Measurements from ENCODE around the gene BMP8A.
"Not testable (repeated sequence)": the region's sequence is repeated elsewhere in the genome, so short reads cannot be mapped to it uniquely, and the experiment has no call there.

BMP8A gene

DNA sequence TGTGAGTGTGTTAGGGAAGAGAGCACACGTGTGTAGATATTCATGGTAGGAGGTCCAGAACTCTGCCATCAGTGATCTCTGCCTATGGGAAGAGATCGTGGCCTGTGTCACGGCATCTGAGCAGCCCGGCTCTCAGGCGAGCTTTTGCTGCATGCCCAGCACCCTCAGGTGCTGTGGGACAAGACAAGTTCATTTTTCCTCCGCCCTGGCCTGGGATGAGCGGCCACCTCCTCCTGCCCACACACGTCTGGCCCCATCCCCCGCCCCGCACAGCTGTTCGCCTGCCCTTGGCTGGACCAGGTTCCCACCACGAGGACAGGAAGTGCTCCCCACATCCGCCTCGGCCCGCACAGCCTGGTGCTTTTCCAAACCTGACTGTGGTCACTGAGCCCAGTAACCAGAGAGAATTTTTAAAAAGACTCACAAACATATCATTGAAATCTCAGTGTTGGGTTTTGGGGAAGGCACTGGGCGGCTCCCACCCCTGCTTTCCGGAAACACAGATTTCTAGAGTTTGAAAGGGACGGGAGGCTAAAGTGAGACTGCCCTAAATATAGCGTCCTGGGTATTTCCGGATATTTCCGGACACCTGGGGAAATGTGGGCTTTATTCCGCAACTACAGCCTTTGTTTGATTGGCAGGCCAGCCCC lies 18.0 kb downstream of the BMP8A start:
- WGBS, result 81% methylated on average over 18 of the region's 22 CpGs
- no peak overlapping the region for H2BK15ac ChIP-seq (ENCODE audit: low read depth, poor library complexity, severe bottlenecking)

DNA sequence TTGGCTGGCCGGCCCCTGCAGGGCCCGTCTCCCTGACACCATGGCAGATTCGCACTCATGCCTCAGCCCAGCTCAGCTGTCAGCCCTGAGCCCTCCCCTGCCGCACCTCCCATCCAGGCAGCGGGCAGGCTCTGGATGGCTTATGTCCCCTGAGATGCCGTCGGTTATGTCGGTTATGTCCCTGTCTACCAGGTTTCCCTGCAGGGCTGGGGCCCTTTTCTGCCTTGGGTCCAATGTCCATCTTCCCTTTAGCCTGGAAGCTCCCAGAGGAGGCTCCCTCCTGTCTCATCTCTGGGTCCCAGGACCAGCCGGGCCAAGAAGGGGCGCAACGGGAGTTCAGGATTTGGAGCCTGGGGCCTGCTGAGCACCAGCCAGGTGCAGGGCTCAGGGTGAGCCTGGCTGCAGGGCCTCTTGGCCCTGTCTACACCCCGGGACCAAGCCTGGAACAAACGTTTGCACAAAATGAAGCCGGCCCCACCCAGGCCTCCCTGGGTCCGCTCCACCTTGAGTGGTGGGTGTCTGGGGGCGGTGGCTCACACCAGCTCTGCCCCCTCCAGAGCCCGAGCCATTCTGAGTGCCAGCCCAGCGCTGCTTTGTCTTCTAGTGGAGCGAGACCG lies 19.2 kb downstream of the BMP8A start:
- not testable (repeated sequence) for H3K9me3 ChIP-seq (ENCODE audit: control insufficient read depth, low read length); H4K91ac ChIP-seq (ENCODE audit: low read length); H3K18ac ChIP-seq (ENCODE audit: low read depth in 1 of 2, low read length in 2 of 2); H2AK5ac ChIP-seq (ENCODE audit: low read length, severe bottlenecking); H4K8ac ChIP-seq (ENCODE audit: low read length); DNase-seq; H3K23ac ChIP-seq (ENCODE audit: low read length in 2 of 2); H3K36me3 ChIP-seq (ENCODE audit: control insufficient read depth in 1 of 2, insufficient read depth in 2 of 2, low read depth in 1 of 2, low read length in 2 of 2); H3K9ac ChIP-seq (ENCODE audit: low read length); H2AFZ ChIP-seq (ENCODE audit: low read depth, low read length); H2BK5ac ChIP-seq (ENCODE audit: low read depth, low read length, poor library complexity, severe bottlenecking); H3K14ac ChIP-seq (ENCODE audit: low read length in 2 of 2); H3K4ac ChIP-seq (ENCODE audit: low read depth in 1 of 2, low read length in 2 of 2); H3K4me3 ChIP-seq (ENCODE audit: insufficient read depth in 1 of 2, low read depth in 1 of 2, low read length in 2 of 2); H2BK120ac ChIP-seq (ENCODE audit: low read depth, low read length); H2BK15ac ChIP-seq (ENCODE audit: low read depth, poor library complexity, severe bottlenecking); H2BK12ac ChIP-seq (ENCODE audit: low read length in 2 of 2); H3K79me1 ChIP-seq (replicated peaks; ENCODE audit: low read length, poor library complexity, severe bottlenecking); H3K27ac ChIP-seq (ENCODE audit: low read length, poor library complexity, severe bottlenecking); H3K4me2 ChIP-seq (ENCODE audit: low read length, poor library complexity, severe bottlenecking)
- WGBS, result 93% methylated on average over 10 of the region's 20 CpGs
- Histone ChIP-seq H3K27me3 (ENCODE audit: control insufficient read depth in 1 of 2, insufficient read depth in 1 of 2, low read length in 2 of 2) (peaks cover 0 to 17% of the 10 kb centered on the region in 2 experiments), H3K4me1 (ENCODE audit: control insufficient read depth, insufficient read depth, low read depth, low read length) (peaks cover 11% of the 10 kb centered on the region)

More for the DNA sequence above, 18.0 kb downstream of the BMP8A start:
- Histone ChIP-seq H3K79me1 (replicated peaks; ENCODE audit: low read length, poor library complexity, severe bottlenecking) (no peaks in the 10 kb centered on the region), H3K4me1 (ENCODE audit: control insufficient read depth, insufficient read depth, low read depth, low read length) (peaks cover 14% of the 10 kb centered on the region), H2BK12ac (ENCODE audit: low read length in 2 of 2) (no peak overlapping the region), H3K18ac (ENCODE audit: low read depth in 1 of 2, low read length in 2 of 2) (no peak overlapping the region), H3K9ac (ENCODE audit: low read length) (no peak overlapping the region), H2AFZ (ENCODE audit: low read depth, low read length) (no peak overlapping the region), H3K4me3 (ENCODE audit: insufficient read depth in 1 of 2, low read depth in 1 of 2, low read length in 2 of 2) (no peak overlapping the region), H3K36me3 (ENCODE audit: control insufficient read depth in 1 of 2, insufficient read depth in 2 of 2, low read depth in 1 of 2, low read length in 2 of 2) (no peaks in the 10 kb centered on the region), H2BK120ac (ENCODE audit: low read depth, low read length) (no peak overlapping the region), H2BK5ac (ENCODE audit: low read depth, low read length, poor library complexity, severe bottlenecking) (no peak overlapping the region), H3K9me3 (ENCODE audit: control insufficient read depth, low read length) (no peaks in the 10 kb centered on the region), H2AK5ac (ENCODE audit: low read length, severe bottlenecking) (no peak overlapping the region), H3K14ac (ENCODE audit: low read length in 2 of 2) (no peak overlapping the region), H3K4me2 (ENCODE audit: low read length, poor library complexity, severe bottlenecking) (no peak overlapping the region), H4K8ac (ENCODE audit: low read length) (no peak overlapping the region), H4K91ac (ENCODE audit: low read length) (no peak overlapping the region), H3K27me3 (ENCODE audit: control insufficient read depth in 1 of 2, insufficient read depth in 1 of 2, low read length in 2 of 2) (peaks cover 0 to 21% of the 10 kb centered on the region in 2 experiments), H3K4ac (ENCODE audit: low read depth in 1 of 2, low read length in 2 of 2) (no peak overlapping the region), H3K27ac (ENCODE audit: low read length, poor library complexity, severe bottlenecking) (no peak overlapping the region), H3K23ac (ENCODE audit: low read length in 2 of 2) (no peak overlapping the region)
- DNase-seq, result no peak

DNA sequence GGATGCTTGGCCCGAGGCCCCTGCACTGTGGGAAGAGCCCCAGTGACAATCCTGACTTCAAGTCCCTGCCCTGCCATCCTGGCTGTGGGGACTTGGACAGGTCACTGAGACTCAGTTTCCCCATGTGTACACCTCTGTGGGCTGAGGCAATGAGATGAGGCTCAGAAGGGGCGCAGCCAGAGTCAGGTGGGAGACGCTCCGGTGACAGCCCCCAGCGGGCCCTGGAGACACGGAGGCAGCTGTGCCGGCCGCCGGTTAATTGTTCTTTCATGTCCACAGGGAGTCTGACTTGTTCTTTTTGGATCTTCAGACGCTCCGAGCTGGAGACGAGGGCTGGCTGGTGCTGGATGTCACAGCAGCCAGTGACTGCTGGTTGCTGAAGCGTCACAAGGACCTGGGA lies 20.0 kb downstream of the BMP8A start:
- H2AK5ac ChIP-seq (ENCODE audit: low read length, severe bottlenecking); H2BK15ac ChIP-seq (ENCODE audit: low read depth, poor library complexity, severe bottlenecking); H2BK5ac ChIP-seq (ENCODE audit: low read depth, low read length, poor library complexity, severe bottlenecking); H3K14ac ChIP-seq (ENCODE audit: low read length in 2 of 2); H3K36me3 ChIP-seq (ENCODE audit: control insufficient read depth in 1 of 2, insufficient read depth in 2 of 2, low read depth in 1 of 2, low read length in 2 of 2); H3K4me2 ChIP-seq (ENCODE audit: low read length, poor library complexity, severe bottlenecking); H3K79me1 ChIP-seq (replicated peaks; ENCODE audit: low read length, poor library complexity, severe bottlenecking); H4K8ac ChIP-seq (ENCODE audit: low read length); H3K9me3 ChIP-seq (ENCODE audit: control insufficient read depth, low read length); H3K23ac ChIP-seq (ENCODE audit: low read length in 2 of 2); H3K4ac ChIP-seq (ENCODE audit: low read depth in 1 of 2, low read length in 2 of 2); H3K9ac ChIP-seq (ENCODE audit: low read length); H3K4me3 ChIP-seq (ENCODE audit: insufficient read depth in 1 of 2, low read depth in 1 of 2, low read length in 2 of 2); H2BK120ac ChIP-seq (ENCODE audit: low read depth, low read length); DNase-seq; H4K91ac ChIP-seq (ENCODE audit: low read length); H3K27ac ChIP-seq (ENCODE audit: low read length, poor library complexity, severe bottlenecking); H3K18ac ChIP-seq (ENCODE audit: low read depth in 1 of 2, low read length in 2 of 2); H2AFZ ChIP-seq (ENCODE audit: low read depth, low read length); H2BK12ac ChIP-seq (ENCODE audit: low read length in 2 of 2): not testable (repeated sequence)
- WGBS, result no CpG with 5 or more reads among the region's 13 CpGs
- Histone ChIP-seq H3K4me1 (ENCODE audit: control insufficient read depth, insufficient read depth, low read depth, low read length) (peaks cover 11% of the 10 kb centered on the region), H3K27me3 (ENCODE audit: control insufficient read depth in 1 of 2, insufficient read depth in 1 of 2, low read length in 2 of 2) (peaks cover 0 to 16% of the 10 kb centered on the region in 2 experiments)

DNA sequence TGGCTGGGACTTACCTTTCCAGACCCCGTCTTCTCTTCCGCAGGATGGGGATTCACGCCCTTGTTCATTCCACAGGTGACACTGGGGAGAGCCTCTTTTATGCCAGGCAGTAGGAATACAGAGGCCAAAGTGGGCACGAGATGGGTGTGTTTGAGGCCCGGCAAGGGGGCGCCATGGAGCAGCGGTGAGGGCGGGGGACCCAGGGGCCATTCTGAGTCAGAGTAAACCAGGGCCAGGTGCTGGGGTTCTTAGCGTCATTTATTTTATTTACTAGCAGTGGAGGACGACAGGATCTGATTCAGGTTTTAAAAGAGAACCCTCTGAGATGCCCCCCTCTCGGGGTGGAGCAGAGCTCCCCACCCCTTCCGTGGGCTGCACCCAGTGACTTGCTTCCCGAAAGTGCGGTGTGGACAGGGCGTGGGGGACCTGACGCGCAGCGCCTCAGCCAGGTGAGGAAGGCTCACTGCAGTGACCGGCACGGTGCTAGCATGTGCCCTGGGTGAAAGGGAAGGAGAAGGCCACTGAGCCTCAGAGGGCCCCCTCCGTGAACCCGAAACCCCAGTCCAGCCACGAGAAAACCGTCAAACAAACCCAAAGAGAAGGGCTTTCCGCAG lies 20.9 kb downstream of the BMP8A start:
- not testable (repeated sequence) for H3K18ac ChIP-seq (ENCODE audit: low read depth in 1 of 2, low read length in 2 of 2); H3K4ac ChIP-seq (ENCODE audit: low read depth in 1 of 2, low read length in 2 of 2); H4K8ac ChIP-seq (ENCODE audit: low read length); H3K36me3 ChIP-seq (ENCODE audit: control insufficient read depth in 1 of 2, insufficient read depth in 2 of 2, low read depth in 1 of 2, low read length in 2 of 2); H2BK15ac ChIP-seq (ENCODE audit: low read depth, poor library complexity, severe bottlenecking); H2BK12ac ChIP-seq (ENCODE audit: low read length in 2 of 2); H3K23ac ChIP-seq (ENCODE audit: low read length in 2 of 2); H3K27ac ChIP-seq (ENCODE audit: low read length, poor library complexity, severe bottlenecking); H2AK5ac ChIP-seq (ENCODE audit: low read length, severe bottlenecking); H3K9ac ChIP-seq (ENCODE audit: low read length); H2BK5ac ChIP-seq (ENCODE audit: low read depth, low read length, poor library complexity, severe bottlenecking); H3K9me3 ChIP-seq (ENCODE audit: control insufficient read depth, low read length); H3K14ac ChIP-seq (ENCODE audit: low read length in 2 of 2); H3K79me1 ChIP-seq (replicated peaks; ENCODE audit: low read length, poor library complexity, severe bottlenecking); H2BK120ac ChIP-seq (ENCODE audit: low read depth, low read length); H3K27me3 ChIP-seq (ENCODE audit: control insufficient read depth in 1 of 2, insufficient read depth in 1 of 2, low read length in 2 of 2); DNase-seq; H3K4me2 ChIP-seq (ENCODE audit: low read length, poor library complexity, severe bottlenecking); H4K91ac ChIP-seq (ENCODE audit: low read length); H3K4me3 ChIP-seq (ENCODE audit: insufficient read depth in 1 of 2, low read depth in 1 of 2, low read length in 2 of 2); H2AFZ ChIP-seq (ENCODE audit: low read depth, low read length)
- no CpG with 5 or more reads among the region's 25 CpGs for WGBS
- peaks cover 11% of the 10 kb centered on the region for H3K4me1 ChIP-seq (ENCODE audit: control insufficient read depth, insufficient read depth, low read depth, low read length)
